GM13977 (cell line): Measurements from ENCODE around the gene TMEM60.

Source experiments
- DNase-seq: peaks from one replicate; pipeline ENCODE4 v3.0.0; 2012; ENCODE audit warnings: low spot score
- in situ Hi-C: fragments of 300-500 bp; cut with MboI; formaldehyde crosslinking; loops from one replicate; pipeline ENCODE4 v1.12.0; 2022; ENCODE audit warnings: low sequenced_read_pairs, low pct_unique_long_range_greater_than_20kb, mixed read lengths, inconsistent platforms; ENCODE audit not compliant: unreplicated experiment
- TF ChIP-seq, protein P1 (sequence below): IDR thresholded peaks from 2 replicates; pipeline ENCODE4 v1.5.1; 2012; ENCODE audit warnings: mild to moderate bottlenecking, control low read depth; ENCODE audit not compliant: insufficient read depth; ENCODE audit errors: extremely low read depth, missing control alignments

The TMEM60 gene

DNA sequence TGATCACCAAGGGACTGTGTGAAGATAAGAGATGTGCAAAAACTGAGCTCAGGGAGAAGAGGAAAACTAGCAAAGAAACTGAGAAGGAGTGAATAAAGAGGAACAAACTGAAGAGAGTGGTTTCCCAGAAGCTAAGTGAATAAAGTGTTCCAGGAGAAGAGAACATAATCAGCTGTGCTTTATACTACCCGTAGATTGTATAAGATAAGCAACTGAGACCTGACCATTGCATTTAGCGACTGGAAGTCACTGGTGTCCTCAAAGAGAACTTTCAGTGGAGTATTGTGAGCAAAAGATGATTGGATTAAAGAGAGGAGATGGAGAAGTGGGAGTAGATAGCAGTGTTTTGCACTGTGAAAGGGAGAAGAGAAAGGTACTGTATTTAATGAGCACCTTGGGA, 14.9 kb upstream of the TMEM60 start:
- DNase-seq: no peak

DNA sequence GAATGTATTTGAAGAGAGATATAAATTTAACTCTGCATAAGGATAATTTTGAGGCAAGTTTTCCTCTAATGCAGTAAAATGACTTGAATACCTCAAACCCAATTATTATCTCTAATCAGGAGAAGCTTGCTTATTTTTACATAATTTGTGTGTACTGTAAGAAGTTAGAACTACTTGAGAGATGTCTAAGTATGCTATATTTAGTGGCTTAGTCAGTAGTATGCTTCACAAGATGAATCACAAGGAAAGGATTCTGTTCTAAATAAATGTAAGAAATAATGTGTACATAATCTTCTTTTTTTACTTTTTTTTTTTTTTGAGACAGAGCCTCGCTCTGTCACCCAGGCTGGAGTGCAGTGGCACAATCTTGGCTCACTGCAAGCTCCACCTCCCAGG, 14.1 kb upstream of the TMEM60 start:
- in situ Hi-C loops: no loop called here
- TF ChIP-seq, protein P1, sequence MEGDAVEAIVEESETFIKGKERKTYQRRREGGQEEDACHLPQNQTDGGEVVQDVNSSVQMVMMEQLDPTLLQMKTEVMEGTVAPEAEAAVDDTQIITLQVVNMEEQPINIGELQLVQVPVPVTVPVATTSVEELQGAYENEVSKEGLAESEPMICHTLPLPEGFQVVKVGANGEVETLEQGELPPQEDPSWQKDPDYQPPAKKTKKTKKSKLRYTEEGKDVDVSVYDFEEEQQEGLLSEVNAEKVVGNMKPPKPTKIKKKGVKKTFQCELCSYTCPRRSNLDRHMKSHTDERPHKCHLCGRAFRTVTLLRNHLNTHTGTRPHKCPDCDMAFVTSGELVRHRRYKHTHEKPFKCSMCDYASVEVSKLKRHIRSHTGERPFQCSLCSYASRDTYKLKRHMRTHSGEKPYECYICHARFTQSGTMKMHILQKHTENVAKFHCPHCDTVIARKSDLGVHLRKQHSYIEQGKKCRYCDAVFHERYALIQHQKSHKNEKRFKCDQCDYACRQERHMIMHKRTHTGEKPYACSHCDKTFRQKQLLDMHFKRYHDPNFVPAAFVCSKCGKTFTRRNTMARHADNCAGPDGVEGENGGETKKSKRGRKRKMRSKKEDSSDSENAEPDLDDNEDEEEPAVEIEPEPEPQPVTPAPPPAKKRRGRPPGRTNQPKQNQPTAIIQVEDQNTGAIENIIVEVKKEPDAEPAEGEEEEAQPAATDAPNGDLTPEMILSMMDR: no peak
- no peak for DNase-seq

More for the DNA sequence above, 14.9 kb upstream of the TMEM60 start:
- TF ChIP-seq, protein P1: no peak
- in situ Hi-C loops: no loop called here

DNA sequence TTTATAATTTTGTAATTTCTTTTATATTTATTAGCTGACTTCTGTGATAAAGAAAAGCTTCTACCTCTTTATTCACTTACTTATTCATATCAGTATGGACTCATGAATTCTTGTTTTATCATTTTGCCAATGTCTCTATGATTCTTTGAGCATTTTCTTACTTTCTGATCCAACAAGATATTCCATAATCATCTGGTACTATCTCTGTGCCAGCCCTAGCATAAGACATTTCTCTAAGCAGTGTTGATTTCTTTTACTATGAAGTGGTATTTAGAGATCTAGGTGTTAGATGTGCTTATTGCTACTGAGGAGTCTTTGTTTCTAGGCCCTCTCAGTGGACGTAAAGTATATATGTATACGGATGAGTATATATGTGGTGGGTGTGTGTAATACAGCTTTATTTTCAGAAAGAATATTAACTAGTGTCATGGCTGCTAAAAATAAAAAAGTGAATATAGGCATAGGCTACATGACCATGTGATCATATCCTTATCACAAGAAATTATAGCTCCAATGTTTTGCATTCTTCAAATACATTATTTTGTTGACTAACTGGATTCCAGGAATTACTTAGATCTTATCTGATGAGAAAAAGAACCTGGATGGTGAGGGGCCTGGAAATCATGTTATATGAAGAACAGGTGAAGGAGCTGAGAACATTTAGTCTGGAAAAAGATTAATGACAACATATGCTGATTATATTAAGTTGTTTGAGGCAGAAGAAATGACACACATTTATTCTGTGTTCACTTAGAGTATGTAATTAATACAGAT, 13.5 kb upstream of the TMEM60 start:
- in situ Hi-C loops: no loop called here
- TF ChIP-seq, protein P1: no peak
- no peak for DNase-seq

DNA sequence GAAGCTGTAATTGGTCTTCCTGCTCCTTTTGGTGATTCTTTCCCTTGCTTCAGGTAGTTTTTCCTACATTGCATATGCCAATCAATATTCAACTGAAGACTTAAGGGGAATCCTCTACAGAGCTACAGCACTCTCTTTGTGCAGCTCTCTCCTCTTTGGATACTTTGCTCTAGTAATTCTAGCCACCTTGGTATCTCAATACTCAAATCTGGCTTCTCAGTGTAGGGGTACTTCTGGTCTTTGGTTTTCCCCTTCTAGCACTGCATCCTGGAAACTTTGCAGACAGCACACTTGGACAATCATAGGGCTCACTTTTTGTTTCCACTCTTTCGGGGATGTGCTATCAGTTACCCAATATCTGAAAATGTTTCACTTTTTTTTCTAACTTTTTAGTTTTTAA, 10.3 kb upstream of the TMEM60 start:
- no peak for DNase-seq
- in situ Hi-C loops: no loop called here
- TF ChIP-seq, protein P1: no peak

DNA sequence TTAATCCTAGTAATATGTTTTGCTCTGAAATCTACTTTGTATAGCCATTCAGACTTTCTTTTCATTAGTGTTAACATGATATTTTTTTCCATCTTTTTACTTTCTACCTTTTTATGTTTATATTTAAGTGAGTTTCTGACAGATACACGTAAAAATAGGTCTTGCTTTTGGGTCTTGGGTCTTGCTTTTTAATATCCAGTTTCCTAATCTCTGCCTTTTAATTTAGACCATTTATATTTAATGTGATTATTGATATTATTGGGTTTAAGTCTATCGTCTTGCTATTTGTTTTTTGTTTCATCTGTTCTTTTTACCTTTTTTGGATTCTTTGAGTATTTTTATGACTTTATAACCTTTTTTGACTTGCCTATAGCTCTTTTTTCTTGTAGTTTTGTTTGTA, 8.2 kb upstream of the TMEM60 start:
- no peak for DNase-seq
- TF ChIP-seq, protein P1: no peak
- in situ Hi-C loops: no loop called here

DNA sequence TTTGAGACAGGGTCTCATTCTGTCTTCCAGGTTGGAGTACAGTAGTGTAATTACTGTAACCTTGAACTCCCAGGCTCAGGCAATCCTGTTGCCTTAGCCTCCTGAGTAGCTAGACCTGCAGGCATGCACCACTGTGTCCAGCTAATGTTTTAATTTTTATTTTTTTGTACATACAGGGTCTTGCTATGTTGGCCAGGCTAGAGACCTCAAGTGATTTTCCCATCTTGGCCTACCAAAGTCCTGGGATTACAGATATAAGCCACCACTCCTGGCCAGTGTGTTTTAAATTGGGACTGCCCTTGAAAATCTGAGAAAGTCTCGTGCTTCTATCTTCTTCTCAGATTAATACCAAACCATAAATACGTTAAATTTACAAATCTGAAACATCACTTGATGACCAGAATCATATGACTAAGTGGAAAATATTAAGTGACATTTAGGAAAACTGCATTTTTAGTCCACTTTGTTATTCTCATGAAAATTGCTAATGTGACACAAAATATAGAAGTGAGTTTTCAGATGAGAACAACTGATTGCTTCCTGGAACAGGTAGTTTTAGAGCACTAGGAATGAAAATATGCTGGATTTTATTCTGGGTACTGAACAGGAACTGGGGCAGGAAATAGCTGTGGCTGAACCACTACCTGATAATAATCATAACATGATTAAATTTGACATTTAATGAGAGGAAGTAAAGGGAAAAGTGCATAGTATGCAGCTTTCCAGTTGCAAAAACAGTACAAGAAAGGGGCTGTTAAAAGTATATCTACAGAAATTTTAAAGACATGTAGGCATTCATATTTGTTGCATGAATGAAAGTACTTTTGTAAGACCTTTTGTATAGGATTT, 4.5 kb upstream of the TMEM60 start:
- in situ Hi-C loops: no loop called here
- no peak for DNase-seq
- TF ChIP-seq, protein P1: no peak
